Stomach (tissue), 9 donors: ENCODE data around the gene RING1. TPM values are rescaled to one million over a fixed set of nuclear protein-coding genes. Genes with fewer than 3 reads are reported as not detected.

Experiments used
- DNase-seq, 2 donors: peaks; one replicate each; pipeline versions ENCODE4 v3.0.0 to v3.0.0-alpha.2; 2013 to 2019
- H3K27ac ChIP-seq, 5 donors: fragments of 200-600 bp in 4 of 5; sonication (generic) in 4 of 5; one replicate each; pipeline ENCODE4 v1.5.1; 2013 to 2019; ENCODE audit warnings: mild to moderate bottlenecking in 1 of 5, moderate library complexity in 1 of 5
- H3K27me3 ChIP-seq, 3 donors: fragments of 200-600 bp; sonication (generic); one replicate each; pipeline ENCODE4 v1.5.1; 2017 to 2019; ENCODE audit warnings: mixed run types in 1 of 3
- H3K36me3 ChIP-seq, 4 donors: fragments of 200-600 bp; sonication (generic); 1 replicate in 3 of 4; 2 replicates in 1 of 4; pipeline ENCODE4 v1.5.1; 2016 to 2019
- H3K4me1 ChIP-seq, 4 donors: fragments of 200-600 bp; sonication (generic); one replicate each; pipeline ENCODE4 v1.5.1; 2016 to 2019
- H3K4me3 ChIP-seq, 4 donors: fragments of 200-600 bp; sonication (generic) in 3 of 4; one replicate each; pipeline ENCODE4 v1.5.1; 2016 to 2019; ENCODE audit warnings: mild to moderate bottlenecking in 1 of 4
- H3K9me3 ChIP-seq, 4 donors: fragments of 200-600 bp; sonication (generic); one replicate each; pipeline ENCODE4 v1.5.1; 2016 to 2019
- EP300 ChIP-seq: sonication (generic); formaldehyde crosslinking; IDR thresholded peaks from one replicate; pipeline ENCODE4 v1.6.1; 2017; ENCODE audit warnings: antibody characterized with exemption
- POLR2A ChIP-seq, 4 donors: fragments of 450-650 bp; IDR thresholded peaks; one replicate each; pipeline ENCODE4 v1.6.1; 2016; ENCODE audit warnings: antibody characterized with exemption in 4 of 4, control low read depth in 2 of 4, mild to moderate bottlenecking in 1 of 4, moderate library complexity in 1 of 4
- POLR2AphosphoS5 ChIP-seq, 3 donors: sonication (generic); formaldehyde crosslinking; IDR thresholded peaks; one replicate each; pipeline ENCODE4 v1.6.1; 2016; ENCODE audit warnings: antibody characterized with exemption in 3 of 3
- WGBS, 5 donors: extraction: QIAGEN DNeasy Blood & Tissue Kit in 3 of 5; methylation state at CpG; one replicate each; pipeline versions ENCODE4 v1.1.5 to v1.1.7; 2013 to 2018; 5-methylcytosine and 5-hydroxymethylcytosine counted together
- intact Hi-C: fragments of 100-400 bp; cut with DNase I; formaldehyde crosslinking; loops from one replicate; pipeline ENCODE4 v1.15.1; 2023; ENCODE audit warnings: low total_unique reads
- polyA plus RNA-seq, 3 donors: library from polyadenylated mRNA; stranded (reverse); fragments of 200-250 nt; gene quantifications; one replicate each; pipeline ENCODE4 v1.2.3, GENCODE V29; 2013
- total RNA-seq, 5 donors: library from RNA; depleted of rRNA; stranded (reverse); fragments of >200 nt; gene quantifications; one replicate each; pipeline versions ENCODE4 v1.1.0 to v1.2.3, GENCODE V29; 2014 to 2016
- TF ChIP-seq, protein P1 (sequence below), 7 experiments: fragments of 450-650 bp in 4 of 7; fragments of 200-600 bp in 3 of 7; sonication (generic) in 3 of 7; IDR thresholded peaks; one replicate each; pipeline ENCODE4 v1.5.1; 2016 to 2019; ENCODE audit warnings: antibody characterized with exemption in 7 of 7, control low read depth in 2 of 7, mild to moderate bottlenecking in 1 of 7
- donor health status: healthy with polysubstance abuse.
- donor health status: Bipolar disorder and iron deficiency.
- donor health status: healthy.

The RING1 gene
- total and polyA plus RNA-seq, 8 donors, result 14.3 to 140 (median 28.9) TPM

DNA sequence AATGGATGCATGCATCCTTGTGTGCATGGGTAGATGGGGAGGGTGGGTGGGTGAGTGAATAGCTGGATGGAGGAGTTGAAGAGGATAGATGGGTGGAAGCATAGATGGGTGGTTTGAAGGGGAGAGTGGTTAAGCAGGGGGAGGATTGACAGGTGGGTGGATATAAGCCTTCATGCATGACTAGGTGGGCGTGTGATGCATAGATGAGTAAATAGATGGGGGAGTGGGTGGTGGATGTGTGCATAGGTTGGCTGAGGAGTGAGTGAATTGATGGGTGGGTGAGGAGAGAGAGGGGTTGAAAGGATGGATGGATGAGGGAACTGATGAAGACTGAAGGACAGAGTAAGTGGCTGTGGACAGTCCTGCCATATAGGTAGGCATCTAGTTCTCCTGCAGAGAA lies 20.5 kb upstream of the RING1 start:
- no peaks in the 10 kb centered on the region for H3K36me3 ChIP-seq
- WGBS, 5 donors, result 76 to 92% (median 89%) methylated on average over 1 of the region's 1 CpG
- no peak overlapping the region for H3K4me3 ChIP-seq
- DNase-seq, result no peak
- intact Hi-C loops, result no loop called here
- TF ChIP-seq EP300, result no peak
- no peak for TF ChIP-seq POLR2A (IDR thresholded peaks at IDR 0.05)
- TF ChIP-seq, protein P1, sequence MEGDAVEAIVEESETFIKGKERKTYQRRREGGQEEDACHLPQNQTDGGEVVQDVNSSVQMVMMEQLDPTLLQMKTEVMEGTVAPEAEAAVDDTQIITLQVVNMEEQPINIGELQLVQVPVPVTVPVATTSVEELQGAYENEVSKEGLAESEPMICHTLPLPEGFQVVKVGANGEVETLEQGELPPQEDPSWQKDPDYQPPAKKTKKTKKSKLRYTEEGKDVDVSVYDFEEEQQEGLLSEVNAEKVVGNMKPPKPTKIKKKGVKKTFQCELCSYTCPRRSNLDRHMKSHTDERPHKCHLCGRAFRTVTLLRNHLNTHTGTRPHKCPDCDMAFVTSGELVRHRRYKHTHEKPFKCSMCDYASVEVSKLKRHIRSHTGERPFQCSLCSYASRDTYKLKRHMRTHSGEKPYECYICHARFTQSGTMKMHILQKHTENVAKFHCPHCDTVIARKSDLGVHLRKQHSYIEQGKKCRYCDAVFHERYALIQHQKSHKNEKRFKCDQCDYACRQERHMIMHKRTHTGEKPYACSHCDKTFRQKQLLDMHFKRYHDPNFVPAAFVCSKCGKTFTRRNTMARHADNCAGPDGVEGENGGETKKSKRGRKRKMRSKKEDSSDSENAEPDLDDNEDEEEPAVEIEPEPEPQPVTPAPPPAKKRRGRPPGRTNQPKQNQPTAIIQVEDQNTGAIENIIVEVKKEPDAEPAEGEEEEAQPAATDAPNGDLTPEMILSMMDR (IDR thresholded peaks at IDR 0.05), result no peak
- no peak for TF ChIP-seq POLR2AphosphoS5 (IDR thresholded peaks at IDR 0.05)
- H3K4me1 ChIP-seq, result peaks cover 9 to 17% (median 11%) of the 10 kb centered on the region in 4 donors
- H3K27me3 ChIP-seq, result peaks cover 0 to 42% (median 17%) of the 10 kb centered on the region in 3 donors
- H3K9me3 ChIP-seq, result no peaks in the 10 kb centered on the region
- H3K27ac ChIP-seq, result no peak overlapping the region

DNA sequence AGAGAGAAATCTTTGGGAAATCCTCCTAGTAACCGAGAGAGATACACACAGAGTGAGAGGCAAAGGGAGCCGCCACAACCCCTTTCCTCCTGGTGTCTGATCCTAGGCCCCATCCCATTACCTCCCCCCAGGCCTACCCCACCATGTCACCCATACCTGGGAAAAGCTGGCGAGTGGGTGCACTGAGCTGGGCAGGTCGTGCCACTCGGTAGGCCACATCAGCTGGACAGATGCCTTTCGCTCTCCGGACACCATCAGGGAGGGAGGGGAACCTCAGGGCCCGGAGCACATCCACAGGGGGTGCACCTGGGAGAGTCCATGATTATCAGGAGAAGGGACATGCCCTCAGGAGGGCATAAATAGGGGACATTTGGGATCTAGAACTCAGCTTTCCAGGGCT lies 19.1 kb upstream of the RING1 start:
- TF ChIP-seq EP300 (no peak), POLR2A (IDR thresholded peaks at IDR 0.05) (no peak), POLR2AphosphoS5 (IDR thresholded peaks at IDR 0.05) (no peak)
- 84 to 92% (median 88%) methylated on average over 8 of the region's 8 CpGs for WGBS, 5 donors
- H3K36me3 ChIP-seq, result peaks cover 2 to 4% (median 3%) of the 10 kb centered on the region in 4 donors
- no peak overlapping the region for H3K27ac ChIP-seq
- intact Hi-C loops, result no loop called here
- peaks cover 0 to 50% (median 18%) of the 10 kb centered on the region in 3 donors for H3K27me3 ChIP-seq
- peaks cover 12 to 23% (median 17%) of the 10 kb centered on the region in 4 donors for H3K4me1 ChIP-seq
- no peak overlapping the region for H3K4me3 ChIP-seq
- DNase-seq, result no peak
- no peaks in the 10 kb centered on the region for H3K9me3 ChIP-seq

DNA sequence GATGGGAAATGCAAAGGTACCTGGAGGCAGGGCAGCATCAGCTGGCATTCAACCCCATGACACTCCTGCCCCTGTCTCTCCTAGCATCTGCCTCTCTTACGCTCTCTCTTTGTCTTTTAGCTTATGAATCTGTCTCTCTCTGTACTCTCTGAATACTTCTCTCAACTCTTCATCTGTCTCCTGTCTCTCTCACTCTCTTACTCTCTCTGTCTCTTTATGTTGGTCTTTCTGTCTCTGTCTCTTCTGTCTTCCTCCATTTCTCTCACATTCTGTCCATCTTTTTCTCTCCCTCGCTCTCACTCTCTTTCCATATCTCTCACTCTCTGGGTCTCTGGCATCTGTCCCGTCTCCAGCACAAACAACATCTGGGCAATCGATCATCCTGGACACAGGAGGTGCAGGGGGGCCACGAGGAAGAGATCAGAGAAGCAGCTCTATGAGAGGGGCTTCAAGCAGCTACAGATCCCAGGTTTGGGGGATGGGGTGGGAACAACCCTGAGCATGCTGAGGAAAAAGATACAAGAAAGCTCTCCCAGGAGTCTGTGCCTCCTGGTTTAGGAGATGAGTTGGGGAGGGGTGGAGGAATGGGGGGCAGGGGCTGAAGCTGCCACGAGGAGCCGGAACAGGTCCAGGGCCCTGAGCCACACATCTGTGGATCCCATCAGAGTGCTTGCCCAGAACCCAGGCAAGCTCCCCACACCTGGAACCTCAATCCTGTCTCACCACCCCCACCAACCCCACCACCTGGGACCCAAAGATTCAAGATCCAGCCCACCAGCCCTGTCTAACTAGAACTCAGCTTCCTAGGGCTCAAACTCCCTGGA lies 18.5 kb upstream of the RING1 start:
- peaks cover 9 to 11% (median 10%) of the 10 kb centered on the region in 4 donors for H3K36me3 ChIP-seq
- intact Hi-C loops, result no loop called here
- WGBS, 5 donors, result 55 to 75% (median 72%) methylated on average over 7 of the region's 7 CpGs

DNA sequence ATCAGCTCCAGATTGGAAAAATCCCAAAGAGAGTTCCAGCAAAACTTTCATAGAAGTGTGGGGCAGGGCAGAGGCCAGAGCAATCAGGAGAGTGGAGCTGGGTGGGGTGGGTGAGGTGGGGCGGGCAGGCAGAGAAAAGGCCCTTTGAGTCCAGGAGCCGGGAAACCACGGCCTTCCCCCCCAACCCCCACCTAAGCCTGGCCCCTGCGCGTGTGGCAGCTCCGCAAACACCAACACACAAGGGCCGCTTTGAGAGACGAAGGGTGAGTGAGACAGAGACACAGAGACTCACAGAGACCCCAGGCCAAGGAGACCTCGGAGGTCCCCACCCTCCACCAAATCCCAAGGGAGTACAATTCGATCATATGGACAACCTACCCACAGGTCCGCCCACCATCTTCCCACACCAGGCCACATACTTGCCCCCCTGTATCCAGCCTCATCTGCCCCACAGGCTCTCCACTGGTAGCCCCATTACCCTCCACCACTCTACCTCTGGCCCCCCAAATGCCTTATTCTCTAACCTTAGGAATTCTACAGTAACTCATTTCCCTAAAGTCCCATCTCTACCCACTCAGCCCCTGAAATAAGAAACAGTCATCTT lies 17.7 kb upstream of the RING1 start:
- intact Hi-C loops, result no loop called here
- DNase-seq, result no peak
- Histone ChIP-seq H3K27ac (no peak overlapping the region), H3K9me3 (no peaks in the 10 kb centered on the region), H3K4me3 (no peak overlapping the region), H3K27me3 (peaks cover 0 to 41% (median 18%) of the 10 kb centered on the region in 3 donors), H3K36me3 (peaks cover 17 to 18% (median 17%) of the 10 kb centered on the region in 4 donors), H3K4me1 (peaks cover 12 to 23% (median 17%) of the 10 kb centered on the region in 4 donors)
- WGBS, 5 donors, result 66 to 81% (median 72%) methylated on average over 9 to 11 of the region's 11 CpGs
- TF ChIP-seq, protein P1 (IDR thresholded peaks at IDR 0.05), result no peak
- TF ChIP-seq EP300 (no peak), POLR2A (IDR thresholded peaks at IDR 0.05) (no peak), POLR2AphosphoS5 (IDR thresholded peaks at IDR 0.05) (no peak)

More for the DNA sequence above, 18.5 kb upstream of the RING1 start:
- TF ChIP-seq POLR2AphosphoS5 (IDR thresholded peaks at IDR 0.05), result no peak
- TF ChIP-seq, protein P1 (IDR thresholded peaks at IDR 0.05), result no peak
- TF ChIP-seq EP300, result no peak
- no peak for TF ChIP-seq POLR2A (IDR thresholded peaks at IDR 0.05)
- no peak for DNase-seq
- no peak overlapping the region for H3K27ac ChIP-seq
- H3K4me3 ChIP-seq, result no peak overlapping the region
- no peaks in the 10 kb centered on the region for H3K9me3 ChIP-seq
- H3K27me3 ChIP-seq, result peaks cover 0 to 47% (median 18%) of the 10 kb centered on the region in 3 donors
- H3K4me1 ChIP-seq, result peaks cover 12 to 23% (median 17%) of the 10 kb centered on the region in 4 donors
